Activated CD4-positive, alpha-beta T cell treated with anti-CD3 and anti-CD28 coated beads for 1 hour (primary cell): ENCODE results near the gene GRIN2A.

Source experiments
- DNase-seq: peaks from one replicate; pipeline ENCODE4 v3.0.0-alpha.2; 2020

The GRIN2A gene

DNA sequence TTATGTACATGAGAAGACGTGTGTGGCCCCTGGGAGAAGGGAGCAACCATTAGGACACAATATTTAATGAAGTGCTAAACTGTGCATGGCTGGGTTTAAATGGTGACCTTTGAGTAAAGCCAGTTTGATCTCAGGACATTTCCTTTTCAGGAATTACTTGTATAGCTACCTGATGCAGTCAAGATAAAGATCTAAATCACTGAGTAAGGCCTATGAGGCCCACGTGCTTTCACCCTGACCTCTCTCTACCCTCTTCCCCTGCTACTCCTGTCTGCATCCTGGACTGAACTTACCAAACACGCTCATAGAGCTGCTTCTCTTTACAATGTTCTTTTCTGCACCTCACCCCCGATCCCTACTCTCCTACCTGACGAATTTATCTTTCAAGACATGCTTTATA, 98.9 kb downstream of the GRIN2A start:
- no peak for DNase-seq

DNA sequence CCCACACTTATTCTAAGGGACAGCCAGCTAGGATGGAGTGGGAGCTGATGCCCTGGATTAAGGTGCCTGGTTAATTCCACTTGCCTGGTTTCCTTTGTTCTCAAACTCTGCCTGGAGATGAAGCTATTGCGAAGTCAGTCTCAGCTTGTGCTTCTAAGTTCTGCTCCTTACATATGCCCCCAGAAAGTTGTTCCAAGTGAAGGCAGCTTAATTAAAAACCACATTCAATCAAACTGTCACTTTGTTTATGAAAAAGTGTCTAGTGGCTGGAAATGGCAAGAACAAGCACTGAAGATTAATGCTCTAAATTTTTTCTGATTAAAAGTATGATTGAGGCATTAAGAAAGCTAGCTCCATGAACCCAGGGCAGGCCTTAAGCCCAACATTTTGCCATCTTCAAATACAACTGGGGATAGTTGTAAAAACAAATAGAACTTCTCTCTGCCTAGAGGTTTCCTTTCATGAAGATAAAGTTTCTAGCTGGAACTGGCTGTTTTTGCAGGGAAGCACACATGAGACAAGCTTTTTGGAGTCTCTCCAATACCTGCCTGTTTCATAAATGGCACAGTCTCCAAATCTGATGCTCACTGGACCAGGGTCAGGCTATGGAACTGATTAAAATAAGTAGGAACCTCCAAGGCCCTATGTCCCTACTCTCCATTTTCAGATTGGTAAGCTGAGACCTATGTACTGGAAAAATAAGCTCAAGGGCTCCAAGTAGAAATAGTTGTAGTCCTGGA, 100.9 kb downstream of the GRIN2A start:
- no peak for DNase-seq

DNA sequence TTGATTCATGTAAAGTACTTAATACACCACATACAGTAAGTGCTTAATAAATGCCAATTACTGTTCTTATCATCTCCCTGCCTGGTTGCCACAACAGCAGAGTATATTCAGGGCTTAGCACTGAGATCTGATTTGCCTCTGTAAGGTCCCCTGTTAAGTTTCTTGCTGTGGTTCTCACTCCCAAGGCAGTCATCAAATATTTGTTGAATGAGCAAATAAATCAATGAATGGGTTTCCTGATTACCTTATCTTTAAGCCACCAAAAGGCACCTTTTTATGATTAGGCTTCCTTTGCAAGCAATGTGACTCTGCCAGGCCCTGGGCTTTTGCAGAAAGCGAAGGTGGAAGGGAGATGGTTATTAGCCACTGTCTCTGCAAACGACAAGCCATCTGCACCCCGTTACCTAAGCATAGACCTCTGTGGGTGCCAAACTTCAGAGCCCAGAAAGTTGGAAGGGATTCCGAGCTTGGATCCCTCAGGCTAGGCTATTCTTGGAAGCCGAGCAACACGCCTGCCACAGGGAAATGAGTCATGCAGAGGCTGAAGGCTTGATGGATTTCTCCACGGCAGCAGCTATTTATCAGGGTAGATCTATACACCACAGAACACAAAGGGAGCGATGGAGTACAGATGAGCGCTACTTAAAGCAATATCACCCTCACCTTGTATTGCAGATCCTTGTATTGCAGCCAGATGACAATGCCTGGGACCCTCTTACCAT, 102.0 kb downstream of the GRIN2A start:
- DNase-seq: no peak

DNA sequence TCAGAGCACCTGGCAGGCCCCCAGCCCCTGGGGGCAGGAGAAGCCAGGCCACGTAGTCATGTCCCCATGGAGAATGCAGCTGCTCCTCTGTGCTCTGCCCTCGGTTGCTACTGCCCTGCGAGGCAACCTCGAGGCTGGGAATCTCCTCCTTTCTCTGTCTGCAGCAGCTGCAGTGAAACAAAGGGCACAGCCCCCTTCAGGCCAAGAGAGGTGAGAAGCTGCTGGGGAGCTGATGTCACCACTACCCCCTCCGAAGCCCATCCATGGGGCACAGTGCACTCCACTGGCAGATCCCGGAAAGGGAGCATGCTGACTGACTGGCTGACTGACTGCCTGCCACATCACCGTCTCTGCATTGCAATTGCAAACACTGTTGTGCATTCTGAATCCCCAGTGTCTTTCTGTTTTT, 103.7 kb downstream of the GRIN2A start:
- DNase-seq: no peak

DNA sequence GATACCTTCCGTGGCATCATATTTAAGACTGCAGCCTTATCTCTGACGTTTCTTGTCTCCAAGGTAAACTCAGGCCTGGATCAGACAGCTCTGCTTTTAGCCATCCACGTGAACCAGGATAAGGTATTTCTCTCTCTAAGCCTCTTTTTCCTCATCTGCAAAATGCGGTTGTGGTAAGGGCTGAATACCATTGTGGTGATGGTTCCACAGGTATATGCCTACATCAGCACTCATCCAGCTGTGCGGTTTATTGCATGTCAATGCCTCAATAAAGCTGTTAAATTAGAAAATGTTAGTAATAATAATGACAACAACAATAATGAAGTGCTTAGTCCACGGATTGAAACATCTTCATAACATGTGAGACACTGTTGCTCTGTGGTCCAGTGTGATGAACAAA, 104.4 kb downstream of the GRIN2A start:
- DNase-seq: no peak

DNA sequence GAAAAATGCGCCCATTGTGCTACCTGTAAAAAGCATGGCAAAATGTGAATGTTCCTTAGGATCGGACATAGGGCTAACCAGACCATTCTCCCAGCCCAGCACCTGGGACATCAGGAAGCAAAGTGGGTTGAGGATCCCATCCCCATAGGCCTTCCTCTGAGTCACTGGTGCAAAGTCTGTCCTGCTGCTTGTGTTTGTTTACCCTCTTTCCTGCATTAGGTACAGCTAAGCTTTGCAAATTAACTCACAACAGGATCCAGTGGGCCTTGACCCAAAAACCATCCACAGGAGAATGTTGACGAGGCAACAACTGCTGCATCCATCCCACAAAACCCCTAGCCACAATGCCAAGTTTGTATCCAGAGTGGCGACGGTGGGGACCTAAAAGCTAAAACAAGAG, 106.2 kb downstream of the GRIN2A start:
- DNase-seq: no peak

DNA sequence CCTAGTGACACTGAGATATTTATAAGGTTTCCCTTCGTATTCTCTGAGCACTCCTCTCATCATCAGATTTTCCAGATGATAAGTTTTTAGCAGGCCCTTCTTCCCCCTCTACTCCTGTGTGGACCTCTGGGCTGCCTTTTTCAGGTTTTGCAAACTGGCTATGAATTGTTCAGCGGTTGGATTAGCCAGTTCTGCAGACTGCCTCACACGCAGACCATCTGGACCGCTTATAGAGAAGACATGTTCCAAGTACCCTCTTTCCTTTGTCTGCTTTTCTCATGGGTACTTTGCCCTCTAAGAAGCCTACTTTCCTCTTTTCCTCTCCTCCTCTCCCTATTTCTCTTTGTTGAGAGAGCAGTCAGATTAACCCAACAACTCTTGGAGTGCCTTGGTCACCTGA, 111.6 kb downstream of the GRIN2A start:
- DNase-seq: no peak

DNA sequence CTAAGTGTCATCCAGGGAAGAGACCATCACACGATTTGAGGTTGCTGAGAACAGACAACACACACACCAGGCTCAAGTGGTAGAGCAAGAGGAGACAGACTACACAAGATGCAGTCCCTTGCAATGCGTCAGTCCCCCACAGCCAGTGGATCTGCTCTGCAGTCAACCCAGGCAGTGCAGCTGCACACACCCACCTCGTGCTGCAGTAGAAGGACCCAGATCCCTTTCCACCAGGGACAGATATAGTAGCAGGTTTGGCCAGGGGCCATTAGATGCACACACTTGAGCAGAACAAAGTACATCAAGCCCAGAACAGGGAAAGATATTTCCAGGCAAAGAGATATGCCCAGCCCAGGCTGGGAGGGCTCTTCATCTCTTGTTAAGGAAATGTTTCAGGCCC, 112.9 kb downstream of the GRIN2A start:
- DNase-seq: no peak

DNA sequence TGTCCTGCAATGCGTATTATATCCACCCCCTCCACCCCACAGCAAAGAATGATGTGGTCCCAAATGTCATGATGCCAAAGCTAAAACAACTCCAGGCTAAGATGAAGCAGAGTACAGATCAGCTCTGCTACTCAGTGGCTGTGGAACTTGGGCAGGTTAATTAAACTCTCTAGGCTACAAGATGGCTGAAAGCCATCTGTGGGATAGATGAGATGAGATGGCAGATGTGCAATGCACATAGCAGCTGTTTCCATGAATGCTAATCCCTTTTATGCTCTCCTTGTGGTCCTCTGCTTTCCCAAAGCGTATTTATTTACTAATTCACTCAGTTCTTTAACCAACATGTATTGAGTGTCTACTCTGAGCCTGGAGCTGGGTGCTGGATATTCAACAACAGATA, 114.4 kb downstream of the GRIN2A start:
- DNase-seq: no peak

DNA sequence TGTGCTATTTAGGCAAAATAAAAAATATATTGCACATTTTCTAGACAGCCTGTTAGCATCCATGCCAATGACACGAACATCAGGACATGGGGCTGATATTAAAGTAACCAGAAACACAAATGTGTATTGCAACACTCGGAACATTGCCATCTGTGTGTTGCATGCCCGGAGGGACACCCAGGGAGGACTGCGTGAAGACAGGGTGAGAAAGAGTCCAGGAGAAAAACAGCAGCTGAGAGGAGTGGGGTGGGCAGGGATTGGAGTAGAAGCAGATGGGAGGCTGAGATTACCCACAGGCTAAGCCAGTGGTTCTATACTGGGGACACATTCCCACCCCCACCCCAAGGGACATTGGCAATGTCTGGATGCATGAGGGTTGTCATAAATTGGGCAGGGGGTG, 114.8 kb downstream of the GRIN2A start:
- DNase-seq: no peak

DNA sequence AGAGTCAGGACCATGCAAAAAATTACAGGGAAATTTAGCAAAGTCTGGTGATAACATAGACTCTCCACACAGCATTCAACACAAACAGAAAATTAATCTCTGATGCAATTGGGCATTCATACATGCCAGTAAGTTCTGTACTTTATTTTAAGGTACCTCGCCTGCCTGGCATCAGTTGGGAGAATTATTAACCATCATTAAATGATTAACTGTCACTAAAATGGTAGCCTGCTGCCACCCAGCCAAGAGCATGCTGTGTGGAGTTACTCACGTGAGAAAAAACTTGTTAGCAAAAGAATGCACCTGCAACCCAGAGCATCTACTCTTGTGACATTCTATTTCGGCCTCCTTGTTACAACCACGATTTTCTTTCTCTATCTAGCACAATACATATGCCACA, 117.2 kb downstream of the GRIN2A start:
- DNase-seq: no peak

DNA sequence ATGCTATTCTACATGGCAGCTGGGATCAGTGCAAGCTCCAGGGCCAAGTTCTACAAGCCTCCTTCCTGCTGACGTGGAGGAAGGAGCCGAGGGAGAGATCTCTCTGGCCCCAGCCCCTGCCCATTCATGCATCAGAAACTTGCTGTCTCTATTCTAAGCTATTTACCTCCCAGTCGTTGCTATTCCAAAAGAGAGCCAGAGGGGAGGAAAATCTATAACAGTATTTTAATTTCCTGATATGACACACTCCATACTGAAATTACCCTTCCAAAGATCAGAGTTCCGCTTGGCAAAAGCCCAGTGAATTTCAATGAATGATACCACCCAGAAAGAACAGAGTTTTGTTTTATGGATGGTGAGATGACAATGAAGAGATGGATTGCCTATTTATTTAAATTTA, 133.4 kb downstream of the GRIN2A start:
- DNase-seq: no peak

DNA sequence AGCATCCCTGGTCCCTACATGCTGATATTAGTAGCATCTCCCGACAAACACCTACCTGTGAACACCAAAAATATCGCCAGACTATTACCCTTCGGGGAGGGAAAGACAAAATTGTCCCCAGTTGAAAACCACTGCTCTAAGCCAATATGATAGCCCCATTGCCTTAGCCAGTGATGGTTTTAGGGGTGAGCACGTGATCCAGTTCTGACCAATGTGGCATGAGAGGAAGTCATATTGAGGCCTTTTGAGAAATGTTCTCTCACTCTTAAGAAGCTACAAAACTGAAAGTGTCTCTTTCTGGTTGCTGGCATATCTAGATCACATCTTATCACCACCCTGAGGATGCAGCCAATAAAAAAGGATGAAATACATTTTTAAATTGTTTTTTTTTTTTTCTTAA, 136.3 kb downstream of the GRIN2A start:
- no peak for DNase-seq

DNA sequence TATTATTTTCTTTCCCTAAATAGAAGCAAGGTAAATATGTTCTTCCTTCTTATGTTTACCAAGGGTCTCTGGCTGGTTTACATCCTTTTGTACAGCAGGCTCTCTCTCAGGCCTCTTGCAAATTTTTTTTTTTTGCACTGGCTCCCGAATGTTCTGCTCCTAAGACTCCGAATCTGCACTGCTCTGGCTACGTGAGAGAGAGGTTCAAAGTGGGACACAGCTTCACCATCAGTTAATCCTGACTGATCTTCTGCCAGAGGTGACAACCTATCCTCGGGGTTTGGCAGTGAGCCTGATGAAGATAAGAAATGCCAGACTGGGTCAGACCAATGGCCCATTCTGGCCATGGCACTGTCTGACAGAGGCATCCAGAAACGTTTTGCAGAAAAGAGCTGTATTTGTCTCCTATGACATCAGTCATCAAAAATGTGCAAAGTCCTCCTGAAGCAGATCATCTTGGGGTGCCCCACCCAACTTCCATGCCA, 136.9 kb downstream of the GRIN2A start:
- no peak for DNase-seq

DNA sequence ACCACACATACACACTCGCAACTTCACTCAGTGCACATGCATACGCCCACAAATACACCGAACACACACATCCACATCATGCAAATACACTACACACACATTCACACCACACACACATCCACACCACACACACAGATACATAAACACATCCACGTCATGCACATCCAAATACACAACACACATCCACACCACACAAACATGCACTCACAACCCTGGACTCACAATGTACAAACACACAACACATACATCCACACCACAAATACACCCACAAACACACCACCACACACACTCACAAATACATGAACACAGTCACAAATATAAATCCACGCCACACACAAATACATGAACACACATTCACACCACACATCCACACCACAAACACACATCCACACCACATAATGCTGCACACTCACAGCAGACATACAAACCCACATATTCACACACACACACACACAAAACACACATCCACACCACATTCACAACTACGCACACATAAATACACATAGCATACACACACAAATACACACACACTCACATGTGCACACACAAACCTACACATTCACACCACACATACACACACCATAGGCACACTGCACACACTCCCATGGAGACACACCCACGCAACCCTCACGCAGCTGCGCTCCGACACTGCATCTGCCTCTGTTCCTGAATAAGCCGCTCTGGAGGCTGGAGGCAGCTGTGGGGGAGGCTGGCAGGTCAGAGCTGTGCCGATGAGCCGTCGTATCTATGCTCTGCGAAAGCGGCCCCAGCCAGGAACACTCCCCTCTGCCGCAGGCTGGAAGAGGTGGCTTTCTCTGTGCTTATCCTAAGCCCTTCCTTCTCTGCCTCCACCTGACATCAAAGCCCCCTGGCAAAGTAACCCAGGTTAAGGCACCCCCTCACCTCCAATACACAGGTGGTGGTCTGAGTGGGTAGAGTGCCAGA, 141.8 kb downstream of the GRIN2A start:
- DNase-seq: no peak

DNA sequence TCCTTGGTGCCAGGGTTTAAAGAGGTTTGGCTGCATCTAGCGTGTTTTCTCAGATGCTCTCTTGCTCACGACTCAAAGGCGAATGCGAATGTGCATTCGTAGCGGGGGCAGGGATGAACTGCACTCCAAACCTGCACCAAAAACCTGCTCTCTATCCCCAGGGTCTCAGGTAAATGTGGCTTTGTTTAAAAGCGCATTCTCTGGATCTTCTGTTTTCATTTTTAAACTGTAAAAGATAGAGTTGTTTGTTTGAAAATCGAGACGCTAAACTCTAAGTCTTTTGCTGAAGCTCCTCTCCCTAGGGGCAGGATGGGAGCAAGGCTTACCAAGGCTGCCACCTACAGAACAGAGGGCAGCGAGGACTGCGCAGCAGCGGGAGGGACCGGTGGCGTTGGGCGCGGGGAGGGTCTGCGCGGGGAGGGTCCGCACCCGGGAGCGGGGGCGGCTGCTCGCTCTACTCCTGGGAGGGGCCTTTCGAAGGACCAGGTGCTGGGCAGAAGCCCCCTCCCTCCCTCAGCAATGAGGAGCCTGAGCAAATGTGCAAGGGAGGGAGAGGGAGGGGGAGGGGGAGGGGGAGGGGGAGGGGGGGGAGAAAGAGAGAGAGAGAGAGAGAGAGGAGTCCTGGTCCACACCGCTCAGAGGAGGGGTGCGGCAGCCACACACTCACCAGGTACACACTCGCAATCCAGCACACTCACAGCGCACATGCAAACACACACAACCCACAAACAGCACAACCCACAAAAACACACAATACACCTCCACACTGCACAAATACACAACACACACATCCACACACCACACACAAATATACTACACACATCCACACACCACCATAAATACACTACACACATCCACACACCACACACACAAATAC, 142.8 kb downstream of the GRIN2A start:
- DNase-seq: no peak

DNA sequence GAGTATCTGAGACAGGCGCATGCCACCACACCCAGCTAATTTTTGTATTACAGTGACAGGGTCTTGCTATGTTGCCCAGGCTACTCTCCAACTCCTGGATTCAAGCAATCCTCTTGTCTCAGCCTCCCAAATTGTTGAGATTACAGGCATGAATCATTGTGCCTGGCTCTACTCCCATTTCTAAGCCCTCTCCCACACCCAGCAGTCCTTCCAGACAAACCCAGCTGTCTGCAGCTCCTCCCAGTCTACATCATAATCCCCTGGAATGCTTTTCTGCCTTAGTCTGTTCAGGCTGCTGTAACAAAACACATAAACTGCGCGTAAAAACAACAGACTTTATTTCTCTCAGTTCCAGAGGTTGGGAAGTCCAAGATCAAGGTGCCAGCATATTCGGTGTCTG, 144.5 kb downstream of the GRIN2A start:
- DNase-seq: no peak

DNA sequence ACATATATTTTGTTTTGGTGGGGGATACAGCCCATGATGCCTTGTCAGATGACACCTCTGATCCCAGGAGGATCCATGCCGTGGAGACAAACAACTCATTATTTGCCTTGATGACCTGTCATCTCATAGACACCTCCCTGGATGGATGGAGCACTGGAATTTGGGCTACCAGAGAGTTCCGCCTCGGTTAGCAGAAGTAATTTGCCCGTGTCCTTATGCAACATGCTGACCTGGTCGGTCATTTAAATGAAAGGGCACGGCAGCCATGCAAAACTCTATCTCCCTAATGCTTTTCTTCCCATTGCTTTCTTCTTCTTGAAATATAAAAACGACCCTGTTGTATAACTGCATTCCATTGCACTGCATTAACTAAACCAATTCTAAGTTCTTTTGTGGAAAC, 145.3 kb downstream of the GRIN2A start:
- DNase-seq: no peak

DNA sequence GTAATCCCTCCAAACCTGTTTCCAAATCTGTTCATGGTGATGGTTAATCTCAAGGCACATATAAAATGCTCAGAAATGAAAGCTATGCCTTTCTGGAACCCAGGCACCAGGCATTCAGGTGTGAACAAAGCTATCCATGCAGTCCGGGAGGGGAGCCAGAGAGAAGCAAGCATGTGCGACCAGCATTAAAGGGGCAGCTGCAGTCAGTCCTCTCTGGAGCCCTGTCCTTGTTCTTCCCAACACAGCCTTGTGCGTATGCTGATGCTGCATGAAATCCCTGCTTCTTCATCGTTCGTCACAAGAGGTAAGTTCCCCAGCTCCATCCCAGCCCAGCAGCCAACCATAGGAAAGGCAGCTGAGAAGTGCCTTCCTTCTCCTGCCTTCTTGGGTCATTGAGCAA, 148.7 kb downstream of the GRIN2A start:
- no peak for DNase-seq

DNA sequence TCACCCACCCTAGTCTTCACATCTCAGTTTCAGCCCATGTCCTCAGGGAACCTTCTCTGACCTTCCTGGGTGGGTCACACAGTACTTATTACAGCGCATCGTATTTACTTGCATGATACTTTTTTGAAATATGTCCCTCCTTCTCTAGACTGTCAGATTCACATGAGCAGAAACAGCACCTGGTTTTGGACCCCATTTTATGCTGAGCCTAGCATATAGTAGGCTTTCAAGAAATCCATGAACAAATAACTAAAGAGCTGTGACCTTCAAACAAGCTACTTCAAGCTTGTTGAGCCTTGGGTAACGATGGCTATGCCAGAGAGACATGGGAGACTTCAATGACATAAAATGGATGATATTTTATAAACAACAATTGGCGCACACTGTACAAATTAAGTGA, 150.3 kb downstream of the GRIN2A start:
- DNase-seq: no peak

DNA sequence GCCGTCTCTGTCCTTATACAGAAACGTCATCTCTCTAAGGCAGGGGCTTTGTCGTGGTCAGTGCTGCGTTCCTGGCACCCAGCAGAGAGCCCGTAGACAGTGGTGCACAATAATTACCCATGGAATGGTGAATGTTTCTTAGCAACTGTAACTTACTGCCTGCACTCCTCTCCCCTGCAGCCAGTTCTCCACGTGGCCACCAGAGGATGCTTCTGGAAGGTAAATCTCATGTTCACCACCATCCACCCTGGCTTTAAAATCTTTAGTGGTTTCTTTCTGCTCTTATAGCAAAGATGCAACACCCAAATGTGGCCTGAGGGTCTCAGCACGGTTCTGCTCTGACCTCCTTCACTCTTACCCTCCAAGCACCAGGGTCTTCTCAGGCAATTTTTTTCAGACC, 150.8 kb downstream of the GRIN2A start:
- DNase-seq: no peak

DNA sequence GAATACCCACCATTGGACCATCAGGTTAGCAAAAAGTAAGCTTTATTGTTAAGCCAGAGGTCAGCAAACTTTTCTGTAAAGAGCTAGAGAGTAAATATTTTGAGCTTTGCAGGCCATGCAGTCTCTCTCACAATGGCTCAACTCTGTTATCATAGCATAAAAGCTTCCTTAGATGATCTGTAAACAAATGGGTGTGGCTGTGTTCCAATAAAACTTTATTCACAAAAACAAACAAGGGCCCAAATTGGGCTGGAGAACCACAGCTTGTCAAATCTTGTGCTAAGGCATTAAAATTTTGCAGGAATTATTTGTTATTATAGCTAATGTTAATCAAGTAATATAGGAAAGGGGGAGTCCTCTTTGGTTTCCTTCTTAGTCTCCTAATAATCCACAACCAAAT, 153.6 kb downstream of the GRIN2A start:
- DNase-seq: no peak

DNA sequence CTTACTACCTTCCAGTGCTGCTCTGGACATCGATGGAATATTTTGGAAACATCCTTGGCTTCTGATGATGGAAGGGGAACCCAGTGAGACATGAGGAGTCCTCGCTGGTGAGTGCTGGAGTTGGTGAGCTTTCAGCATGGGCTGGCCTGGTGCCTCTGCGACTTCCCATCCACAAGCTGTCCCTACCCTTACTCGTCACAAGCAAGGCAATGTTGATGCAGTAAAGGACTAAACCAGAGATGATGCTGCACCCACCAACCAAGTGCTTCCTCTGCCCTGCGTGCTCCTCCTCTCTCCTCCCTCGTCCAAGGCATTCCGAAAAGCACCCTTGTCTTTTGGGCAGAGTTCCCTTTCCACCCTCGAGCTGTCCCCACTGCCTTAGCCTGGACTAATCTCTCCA, 154.7 kb downstream of the GRIN2A start:
- DNase-seq: no peak
